A549 (cell line): ENCODE measurements around the gene GAREM1. TPM values are rescaled to one million over a fixed set of nuclear protein-coding genes. Genes with fewer than 3 reads are reported as not detected.

Experiments
- ATAC-seq, 2 experiments: fragments of 200-7000 bp in 1 of 2; fragments of >200 bp in 1 of 2; cut with Nextera tagmentation in 1 of 2; cut with Tn5 transposase in 1 of 2; 3 replicates each; pipeline versions ENCODE4 v1.8.0 to v1.9.1; 2018 to 2020; ENCODE audit warnings: mild to moderate bottlenecking in 1 of 2, moderate library complexity in 1 of 2
- CTCF ChIA-PET: fragments of 300-600 bp; sonication (Branson Sonifier 250); formaldehyde crosslinking; extraction: SDS; loops from one replicate; lab custom pipeline; 2021; ENCODE audit warnings: antibody characterized with exemption, inconsistent platforms; lab: Yijun Ruan, JAX
- POLR2A ChIA-PET: fragments of 350-600 bp; formaldehyde crosslinking; extraction: SDS; loops from one replicate; lab custom pipeline; 2021; ENCODE audit warnings: antibody characterized with exemption, inconsistent platforms; lab: Yijun Ruan, JAX
- DNase-seq, 2 experiments: peaks; one replicate each; pipeline versions ENCODE4 v3.0.0 to v3.0.0-alpha.2; 2011 to 2016; ENCODE audit warnings: low read depth in 1 of 2, low spot score in 1 of 2
- FAIRE-seq: peaks from 2 replicates; lab custom pipeline; 2011; peaks lifted over from hg19 to GRCh38; lab: Jason Lieb, UNC
- H3K27ac ChIP-seq, 2 experiments: fragments of >200 bp; sonication (Bioruptor Twin); formaldehyde crosslinking; 3 replicates each; pipeline ENCODE4 v1.5.1; 2016 to 2017
- H3K4me1 ChIP-seq: fragments of >200 bp; sonication (Bioruptor Twin); formaldehyde crosslinking; 3 replicates; pipeline ENCODE4 v1.6.1; 2016
- H3K4me2 ChIP-seq: fragments of >200 bp; sonication (Bioruptor Twin); formaldehyde crosslinking; 3 replicates; pipeline ENCODE4 v1.6.1; 2016
- H3K4me3 ChIP-seq: fragments of >200 bp; sonication (Bioruptor Twin); formaldehyde crosslinking; 3 replicates; pipeline ENCODE4 v1.5.1; 2016
- H3K9me3 ChIP-seq: fragments of >200 bp; sonication (Bioruptor Twin); formaldehyde crosslinking; 3 replicates; pipeline ENCODE4 v1.6.1; 2016
- CBX8 ChIP-seq: fragments of 200-600 bp; sonication (generic); IDR thresholded peaks from 2 replicates; pipeline ENCODE4 v1.6.1; 2016
- CEBPB ChIP-seq, 2 experiments: fragments of >200 bp in 1 of 2; sonication (Bioruptor Twin) in 1 of 2; formaldehyde crosslinking in 1 of 2; IDR thresholded peaks; 2 replicates each; pipeline ENCODE4 v1.6.1; 2012 to 2016
- CHD2 ChIP-seq: fragments of 150-350 bp; IDR thresholded peaks from 2 replicates; pipeline ENCODE4 v1.6.1; 2014; ENCODE audit warnings: low read length; ENCODE audit not compliant: partially characterized antibody
- FOXS1 ChIP-seq: fragments of 250-450 bp; sonication (Bioruptor Pico); IDR thresholded peaks from 2 replicates; pipeline ENCODE4 v1.5.0; 2020; ENCODE audit warnings: mild to moderate bottlenecking, moderate library complexity
- HDAC2 ChIP-seq: fragments of 200-600 bp; sonication (generic); IDR thresholded peaks from 2 replicates; pipeline ENCODE4 v1.6.1; 2016
- HOXA7 ChIP-seq: fragments of 250-450 bp; sonication (Bioruptor Pico); IDR thresholded peaks from 2 replicates; pipeline ENCODE4 v1.5.0; 2020; ENCODE audit warnings: mild to moderate bottlenecking, moderate library complexity
- HOXB13 ChIP-seq: fragments of 250-450 bp; sonication (Bioruptor Pico); IDR thresholded peaks from 2 replicates; pipeline ENCODE4 v1.5.0; 2020; ENCODE audit warnings: low read depth, mild to moderate bottlenecking, moderate library complexity
- HOXB5 ChIP-seq: fragments of 250-450 bp; sonication (Bioruptor Pico); IDR thresholded peaks from 2 replicates; pipeline ENCODE4 v1.5.0; 2020; ENCODE audit warnings: mild to moderate bottlenecking, moderate library complexity
- JUN ChIP-seq, 2 experiments: fragments of >200 bp; sonication (Bioruptor Twin); formaldehyde crosslinking; IDR thresholded peaks; 2 replicates in 1 of 2; 3 replicates in 1 of 2; pipeline ENCODE4 v1.6.1; 2016 to 2017
- JUNB ChIP-seq: fragments of >200 bp; sonication (Bioruptor Twin); formaldehyde crosslinking; IDR thresholded peaks from 2 replicates; pipeline ENCODE4 v1.6.1; 2016
- KDM1A ChIP-seq: fragments of 200-600 bp; sonication (generic); IDR thresholded peaks from 2 replicates; pipeline ENCODE4 v1.6.1; 2016; ENCODE audit warnings: low read depth, mild to moderate bottlenecking
- KDM5A ChIP-seq: fragments of 200-600 bp; sonication (generic); IDR thresholded peaks from 2 replicates; pipeline ENCODE4 v1.6.1; 2016; ENCODE audit warnings: antibody characterized with exemption, mild to moderate bottlenecking
- MAZ ChIP-seq: fragments of 150-350 bp; IDR thresholded peaks from 2 replicates; pipeline ENCODE4 v1.6.1; 2014; ENCODE audit warnings: antibody characterized with exemption, low read depth, low read length, borderline replicate concordance
- MYC ChIP-seq: IDR thresholded peaks from 2 replicates; pipeline ENCODE4 v1.6.1; 2012; ENCODE audit warnings: mild to moderate bottlenecking, inconsistent platforms, low read length, improper control_type of control experiment, borderline replicate concordance
- NR3C1 ChIP-seq: fragments of >200 bp; sonication (Bioruptor Twin); formaldehyde crosslinking; IDR thresholded peaks from 3 replicates; pipeline ENCODE4 v1.6.1; 2017
- RARB ChIP-seq: fragments of 250-450 bp; sonication (Bioruptor Pico); IDR thresholded peaks from 2 replicates; pipeline ENCODE4 v1.8.0; 2021; ENCODE audit warnings: mild to moderate bottlenecking, moderate library complexity
- RCOR1 ChIP-seq: fragments of 150-350 bp; IDR thresholded peaks from 2 replicates; pipeline ENCODE4 v1.6.1; 2014; ENCODE audit warnings: antibody characterized with exemption, low read length, low read depth
- RFX5 ChIP-seq: fragments of 450-650 bp; IDR thresholded peaks from 2 replicates; pipeline ENCODE4 v1.7.1; 2014; ENCODE audit warnings: antibody characterized with exemption, mild to moderate bottlenecking, moderate library complexity
- SMC3 ChIP-seq: fragments of >200 bp; sonication (Bioruptor Twin); formaldehyde crosslinking; IDR thresholded peaks from 3 replicates; pipeline ENCODE4 v1.6.1; 2018; ENCODE audit warnings: inconsistent platforms
- SREBF2 ChIP-seq: fragments of 450-650 bp; IDR thresholded peaks from 2 replicates; pipeline ENCODE4 v1.6.1; 2014; ENCODE audit warnings: mild to moderate bottlenecking, moderate library complexity
- TP53 ChIP-seq: fragments of 250-450 bp; sonication (Bioruptor Pico); IDR thresholded peaks from 2 replicates; pipeline ENCODE4 v1.5.0; 2021; ENCODE audit warnings: mild to moderate bottlenecking, moderate library complexity
- ZFP36 ChIP-seq: fragments of 450-650 bp; IDR thresholded peaks from 2 replicates; pipeline ENCODE4 v1.6.1; 2014; ENCODE audit warnings: borderline replicate concordance; ENCODE audit not compliant: partially characterized antibody
- ZSCAN20 ChIP-seq: fragments of 250-450 bp; sonication (Bioruptor Pico); IDR thresholded peaks from 2 replicates; pipeline ENCODE4 v1.8.0; 2022; ENCODE audit warnings: mild to moderate bottlenecking, moderate library complexity
- WGBS: methylation state at CpG from one replicate; pipeline ENCODE4 v1.1.6; 2017; ENCODE audit errors: missing lambda C conversion rate; 5-methylcytosine and 5-hydroxymethylcytosine counted together
- polyA plus RNA-seq, 4 experiments: library from polyadenylated mRNA; depleted of rRNA in 3 of 4; stranded (reverse); fragments of >200 nt; fragmentation: RNase III in 1 of 4; extraction: RNeasy Plus Mini Kit Qiagen cat#74134 plus additional on column Dnase treatment in 1 of 4; gene quantifications; 2 replicates in 3 of 4; 3 replicates in 1 of 4; pipeline ENCODE4 v1.2.3, GENCODE V29; 2011 to 2017
- TF ChIP-seq, protein P1 (sequence below): fragments of >200 bp; sonication (Bioruptor Twin); formaldehyde crosslinking; IDR thresholded peaks from 3 replicates; pipeline ENCODE4 v1.5.1; 2016
- TF ChIP-seq, protein P2 (sequence below): fragments of 450-650 bp; IDR thresholded peaks from 2 replicates; pipeline ENCODE4 v1.6.1; 2014; ENCODE audit warnings: antibody characterized with exemption
- TF ChIP-seq, protein P3 (sequence below): fragments of 150-350 bp; IDR thresholded peaks from 2 replicates; pipeline ENCODE4 v1.6.1; 2014; ENCODE audit warnings: low read depth, mild to moderate bottlenecking, low read length
- TF ChIP-seq, protein P4 (sequence below): fragments of >200 bp; sonication (Bioruptor Twin); formaldehyde crosslinking; IDR thresholded peaks from 3 replicates; pipeline ENCODE4 v1.6.1; 2016
- TF ChIP-seq, protein P5 (sequence below): IDR thresholded peaks from 2 replicates; pipeline ENCODE4 v1.6.1; 2012

The GAREM1 gene
- polyA plus RNA-seq, 2 of the 4 experiments (the other 2 are of a cell fraction), result 1.3 to 5.0 TPM

DNA sequence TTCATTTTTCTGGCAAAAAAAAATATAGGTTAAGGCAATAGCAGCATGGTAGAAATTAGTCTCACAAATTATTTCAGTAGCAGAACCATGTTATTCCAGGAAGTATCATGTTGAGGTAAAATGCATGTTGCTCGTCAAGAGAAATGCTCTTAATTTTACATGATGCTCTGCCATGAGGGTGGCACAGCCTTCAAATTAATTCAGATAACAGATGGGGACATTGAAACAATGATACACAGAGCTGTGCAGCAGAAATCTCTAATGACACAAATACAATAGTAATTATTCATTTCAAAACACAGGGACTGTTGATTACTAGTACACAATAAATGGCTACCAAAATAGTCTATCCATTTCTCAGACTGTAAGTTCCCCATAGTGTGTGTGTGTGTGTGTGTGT lies 24.8 kb downstream of the GAREM1 start:
- CTCF ChIA-PET, result no interaction called here
- no peaks in the 10 kb centered on the region for H3K9me3 ChIP-seq
- FAIRE-seq (no peak), ATAC-seq (no peak), DNase-seq (no peak)
- H3K4me2 ChIP-seq, result no peak overlapping the region
- WGBS, result 79% methylated on average over 1 of the region's 1 CpG
- POLR2A ChIA-PET, result no interaction called here
- no peak for TF ChIP-seq CEBPB (IDR thresholded peaks at IDR 0.05)
- no peak for TF ChIP-seq RFX5
- TF ChIP-seq MYC, result no peak
- TF ChIP-seq, protein P1, sequence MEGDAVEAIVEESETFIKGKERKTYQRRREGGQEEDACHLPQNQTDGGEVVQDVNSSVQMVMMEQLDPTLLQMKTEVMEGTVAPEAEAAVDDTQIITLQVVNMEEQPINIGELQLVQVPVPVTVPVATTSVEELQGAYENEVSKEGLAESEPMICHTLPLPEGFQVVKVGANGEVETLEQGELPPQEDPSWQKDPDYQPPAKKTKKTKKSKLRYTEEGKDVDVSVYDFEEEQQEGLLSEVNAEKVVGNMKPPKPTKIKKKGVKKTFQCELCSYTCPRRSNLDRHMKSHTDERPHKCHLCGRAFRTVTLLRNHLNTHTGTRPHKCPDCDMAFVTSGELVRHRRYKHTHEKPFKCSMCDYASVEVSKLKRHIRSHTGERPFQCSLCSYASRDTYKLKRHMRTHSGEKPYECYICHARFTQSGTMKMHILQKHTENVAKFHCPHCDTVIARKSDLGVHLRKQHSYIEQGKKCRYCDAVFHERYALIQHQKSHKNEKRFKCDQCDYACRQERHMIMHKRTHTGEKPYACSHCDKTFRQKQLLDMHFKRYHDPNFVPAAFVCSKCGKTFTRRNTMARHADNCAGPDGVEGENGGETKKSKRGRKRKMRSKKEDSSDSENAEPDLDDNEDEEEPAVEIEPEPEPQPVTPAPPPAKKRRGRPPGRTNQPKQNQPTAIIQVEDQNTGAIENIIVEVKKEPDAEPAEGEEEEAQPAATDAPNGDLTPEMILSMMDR, result no peak
- TF ChIP-seq KDM5A, result no peak
- TF ChIP-seq HDAC2, result no peak
- TF ChIP-seq RCOR1, result no peak
- TF ChIP-seq FOXS1, result no peak
- TF ChIP-seq SMC3, result no peak
- TF ChIP-seq, protein P2, sequence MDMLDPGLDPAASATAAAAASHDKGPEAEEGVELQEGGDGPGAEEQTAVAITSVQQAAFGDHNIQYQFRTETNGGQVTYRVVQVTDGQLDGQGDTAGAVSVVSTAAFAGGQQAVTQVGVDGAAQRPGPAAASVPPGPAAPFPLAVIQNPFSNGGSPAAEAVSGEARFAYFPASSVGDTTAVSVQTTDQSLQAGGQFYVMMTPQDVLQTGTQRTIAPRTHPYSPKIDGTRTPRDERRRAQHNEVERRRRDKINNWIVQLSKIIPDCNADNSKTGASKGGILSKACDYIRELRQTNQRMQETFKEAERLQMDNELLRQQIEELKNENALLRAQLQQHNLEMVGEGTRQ, result no peak
- TF ChIP-seq HOXA7 (CRISPR knock-in tag), result no peak
- no peak for TF ChIP-seq ZFP36
- TF ChIP-seq, protein P3, sequence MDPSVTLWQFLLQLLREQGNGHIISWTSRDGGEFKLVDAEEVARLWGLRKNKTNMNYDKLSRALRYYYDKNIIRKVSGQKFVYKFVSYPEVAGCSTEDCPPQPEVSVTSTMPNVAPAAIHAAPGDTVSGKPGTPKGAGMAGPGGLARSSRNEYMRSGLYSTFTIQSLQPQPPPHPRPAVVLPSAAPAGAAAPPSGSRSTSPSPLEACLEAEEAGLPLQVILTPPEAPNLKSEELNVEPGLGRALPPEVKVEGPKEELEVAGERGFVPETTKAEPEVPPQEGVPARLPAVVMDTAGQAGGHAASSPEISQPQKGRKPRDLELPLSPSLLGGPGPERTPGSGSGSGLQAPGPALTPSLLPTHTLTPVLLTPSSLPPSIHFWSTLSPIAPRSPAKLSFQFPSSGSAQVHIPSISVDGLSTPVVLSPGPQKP, result no peak
- H3K4me1 ChIP-seq, result no peaks in the 10 kb centered on the region
- H3K27ac ChIP-seq, result no peak overlapping the region
- no peak overlapping the region for H3K4me3 ChIP-seq

DNA sequence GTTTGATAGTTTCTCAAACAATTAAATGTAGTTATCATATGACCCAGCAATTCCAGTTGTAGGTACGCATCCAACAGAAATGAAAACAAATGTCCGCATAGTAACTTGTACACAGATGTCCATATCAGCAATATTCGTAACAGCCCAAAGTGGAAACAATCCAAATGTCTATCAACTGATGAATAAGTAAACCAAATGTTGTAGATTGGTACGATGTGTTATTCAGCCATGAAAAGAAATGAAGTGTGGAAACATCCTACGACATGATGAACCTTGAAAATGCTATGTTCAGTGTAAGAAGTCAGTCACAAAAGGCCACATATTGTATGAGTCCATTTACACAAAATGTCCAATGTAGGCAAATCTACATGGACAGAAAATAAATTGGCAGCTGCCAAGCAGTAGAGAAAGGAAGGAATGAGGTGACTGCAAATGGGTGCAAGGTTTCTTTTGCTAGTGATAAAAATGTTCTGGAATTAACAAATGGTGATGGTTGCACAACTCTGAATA lies 26.9 kb downstream of the GAREM1 start:
- ChIA-PET POLR2A (no interaction called here), CTCF (no interaction called here)
- TF ChIP-seq HOXB13 (CRISPR knock-in tag) (no peak), SREBF2 (no peak), RCOR1 (no peak), JUN (IDR thresholded peaks at IDR 0.05) (no peak), MAZ (no peak), KDM1A (no peak), TP53 (no peak), HDAC2 (no peak), CHD2 (no peak), CBX8 (no peak), ZSCAN20 (CRISPR knock-in tag) (no peak), JUNB (no peak), HOXB5 (CRISPR knock-in tag) (no peak), RARB (CRISPR knock-in tag) (no peak), NR3C1 (no peak)
- TF ChIP-seq, protein P4, sequence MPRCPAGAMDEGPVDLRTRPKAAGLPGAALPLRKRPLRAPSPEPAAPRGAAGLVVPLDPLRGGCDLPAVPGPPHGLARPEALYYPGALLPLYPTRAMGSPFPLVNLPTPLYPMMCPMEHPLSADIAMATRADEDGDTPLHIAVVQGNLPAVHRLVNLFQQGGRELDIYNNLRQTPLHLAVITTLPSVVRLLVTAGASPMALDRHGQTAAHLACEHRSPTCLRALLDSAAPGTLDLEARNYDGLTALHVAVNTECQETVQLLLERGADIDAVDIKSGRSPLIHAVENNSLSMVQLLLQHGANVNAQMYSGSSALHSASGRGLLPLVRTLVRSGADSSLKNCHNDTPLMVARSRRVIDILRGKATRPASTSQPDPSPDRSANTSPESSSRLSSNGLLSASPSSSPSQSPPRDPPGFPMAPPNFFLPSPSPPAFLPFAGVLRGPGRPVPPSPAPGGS, result no peak
- TF ChIP-seq, protein P2, result no peak
- TF ChIP-seq, protein P5, sequence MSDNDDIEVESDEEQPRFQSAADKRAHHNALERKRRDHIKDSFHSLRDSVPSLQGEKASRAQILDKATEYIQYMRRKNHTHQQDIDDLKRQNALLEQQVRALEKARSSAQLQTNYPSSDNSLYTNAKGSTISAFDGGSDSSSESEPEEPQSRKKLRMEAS, result no peak
- Histone ChIP-seq H3K4me3 (no peak overlapping the region), H3K4me2 (no peak overlapping the region), H3K9me3 (no peaks in the 10 kb centered on the region), H3K4me1 (no peaks in the 10 kb centered on the region), H3K27ac (no peak overlapping the region)
- ATAC-seq (no peak), DNase-seq (no peak), FAIRE-seq (no peak)
- WGBS, result 88% methylated on average over 5 of the region's 5 CpGs
